Vein endothelial cell (primary cell): ENCODE results near the gene CLEC4M. TPM values are rescaled to one million over a fixed set of nuclear protein-coding genes. Genes with fewer than 3 reads are reported as not detected.

ENCODE experiments used
- total RNA-seq: library from RNA; depleted of rRNA; stranded (reverse); fragments of >200 nt; gene quantifications from 2 replicates; pipeline ENCODE4 v1.2.3, GENCODE V29; 2012

The CLEC4M gene, protein sequence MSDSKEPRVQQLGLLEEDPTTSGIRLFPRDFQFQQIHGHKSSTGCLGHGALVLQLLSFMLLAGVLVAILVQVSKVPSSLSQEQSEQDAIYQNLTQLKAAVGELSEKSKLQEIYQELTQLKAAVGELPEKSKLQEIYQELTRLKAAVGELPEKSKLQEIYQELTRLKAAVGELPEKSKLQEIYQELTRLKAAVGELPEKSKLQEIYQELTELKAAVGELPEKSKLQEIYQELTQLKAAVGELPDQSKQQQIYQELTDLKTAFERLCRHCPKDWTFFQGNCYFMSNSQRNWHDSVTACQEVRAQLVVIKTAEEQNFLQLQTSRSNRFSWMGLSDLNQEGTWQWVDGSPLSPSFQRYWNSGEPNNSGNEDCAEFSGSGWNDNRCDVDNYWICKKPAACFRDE
- not detected in 2 replicates for total RNA-seq

DNA sequence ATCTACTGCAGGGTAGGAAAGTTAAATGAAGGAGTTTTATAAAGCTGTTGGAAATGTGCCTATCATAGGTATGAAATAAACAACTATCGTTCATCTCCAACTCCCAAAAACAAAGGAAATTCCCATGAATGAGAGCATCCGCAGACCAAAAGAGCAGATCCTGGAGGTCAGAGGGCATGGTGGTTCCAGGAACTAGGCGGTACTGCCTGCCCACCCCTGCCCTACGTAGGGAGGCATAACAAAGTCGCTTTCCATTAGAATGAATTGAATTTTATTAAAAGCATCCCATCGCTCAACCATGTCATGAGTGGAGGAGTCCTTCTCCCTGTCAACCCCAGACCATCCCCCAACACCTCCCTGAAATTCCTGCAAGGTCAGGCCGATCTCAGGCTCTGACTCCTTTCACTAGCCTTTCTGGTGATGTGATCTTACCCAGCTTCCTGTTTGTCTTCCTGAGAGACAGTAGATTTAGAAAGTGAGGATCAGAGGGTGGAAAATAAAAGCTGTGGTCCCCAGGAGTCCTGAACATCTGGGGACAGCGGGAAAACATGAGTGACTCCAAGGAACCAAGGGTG, at the start of gene CLEC4M:
CLEC4M (plus strand) TSS at position 525 of the 575 bp plus-strand sequence; CDS start at position 549, 24 bp downstream.

DNA sequence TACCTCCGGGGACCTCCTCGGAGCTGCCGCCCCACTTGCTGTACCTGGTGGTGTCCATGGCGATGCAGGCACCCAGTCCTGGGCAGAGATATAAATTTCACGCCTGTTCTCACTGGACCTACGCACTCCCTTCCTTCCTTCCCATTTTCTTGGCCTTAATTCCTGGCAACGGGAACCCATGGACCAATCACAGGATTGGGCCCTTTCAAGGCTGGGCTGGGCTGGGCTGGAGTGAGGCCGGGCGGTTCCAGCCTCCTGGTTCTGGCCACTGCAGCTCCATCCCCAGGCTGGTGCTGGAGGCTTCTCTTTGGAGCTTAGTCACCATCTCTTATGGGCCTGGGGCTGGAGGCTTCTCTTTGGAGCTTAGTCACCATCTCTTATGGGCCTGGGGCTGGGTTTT, 31.0 kb upstream of the CLEC4M start, which contains the start of gene CLEC4G:
CLEC4G (minus strand) TSS at position 66 of the 400 bp plus-strand sequence; CDS start at position 58, 8 bp downstream.

DNA sequence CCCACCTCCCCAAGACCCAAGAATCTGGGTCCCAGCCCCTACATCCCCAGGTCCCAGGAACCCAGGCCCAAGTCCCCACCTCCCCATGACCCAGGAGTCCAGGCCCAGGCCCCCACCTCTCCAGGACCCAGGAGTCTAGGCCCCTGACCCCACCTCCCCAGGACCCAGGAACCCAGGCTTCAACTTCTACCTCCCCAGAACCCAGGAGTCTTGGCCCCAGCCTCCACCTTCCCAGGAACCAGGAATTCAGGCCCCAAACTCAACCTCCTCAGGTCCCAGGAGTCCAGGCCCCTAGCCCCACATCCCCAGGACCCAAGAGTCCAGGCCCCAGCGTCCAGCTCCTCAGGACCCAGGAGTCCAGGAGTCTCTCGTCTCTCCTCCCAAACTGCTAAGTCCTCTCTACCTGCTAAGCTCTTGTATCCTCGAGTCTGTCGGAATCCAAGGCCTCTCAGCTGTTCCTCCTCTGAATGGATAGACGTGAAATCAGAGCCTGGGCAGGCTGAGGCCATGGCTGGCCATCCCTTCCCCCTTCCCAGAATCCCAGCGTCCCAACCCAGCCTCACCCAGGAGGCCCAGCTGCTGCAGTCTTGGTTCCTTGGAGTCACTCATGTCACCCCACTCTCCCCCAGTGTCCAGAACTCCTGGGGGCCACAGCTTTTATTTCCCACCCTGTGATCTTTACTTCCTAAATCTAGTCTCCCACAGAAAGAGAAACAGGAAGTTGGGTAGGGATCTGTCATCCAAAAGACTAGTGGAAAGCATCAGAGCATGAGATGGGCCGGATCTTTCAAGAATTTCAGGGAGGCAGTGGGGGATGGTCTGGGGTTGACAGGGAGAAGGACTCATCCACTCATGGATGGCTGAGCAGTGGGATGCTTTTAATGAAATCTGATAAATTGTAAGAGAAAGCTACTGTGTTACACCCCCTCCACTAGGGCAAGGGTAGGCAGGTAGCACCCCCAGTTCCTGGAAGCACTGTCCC, 15.8 kb upstream of the CLEC4M start, which contains the start of gene CD209:
CD209 (minus strand) TSS at position 632 of the 982 bp plus-strand sequence; CDS start at position 609, 23 bp downstream.

Other genes starting within 250 kb of the CLEC4M start
- 26.2 and 44.4 TPM in 2 replicates for gene ZNF358, start 247.1 kb upstream of the CLEC4M start, total RNA-seq
- gene MCOLN1, start 240.6 kb upstream of the CLEC4M start, total RNA-seq = 9.1 and 9.3 TPM in 2 replicates
- gene PNPLA6, start 227.5 kb upstream of the CLEC4M start, total RNA-seq = 151 and 181 TPM in 2 replicates
- 0.33 TPM in 1 of 2 replicates, not detected in the other for gene CAMSAP3, start 167.4 kb upstream of the CLEC4M start, total RNA-seq
- gene XAB2, start 133.7 kb upstream of the CLEC4M start, total RNA-seq = 39.1 and 46.1 TPM in 2 replicates
- 6.2 and 8.8 TPM in 2 replicates for gene PET100, start 133.4 kb upstream of the CLEC4M start, total RNA-seq
- not detected in 2 replicates for gene PCP2, start 129.5 kb upstream of the CLEC4M start, total RNA-seq
- gene STXBP2, start 126.1 kb upstream of the CLEC4M start, total RNA-seq = 29.4 and 29.8 TPM in 2 replicates
- not detected in 2 replicates for gene RETN, start 94.2 kb upstream of the CLEC4M start, total RNA-seq
- gene MCEMP1, start 86.2 kb upstream of the CLEC4M start, total RNA-seq = not detected in 2 replicates
- gene TRAPPC5, start 82.4 kb upstream of the CLEC4M start, total RNA-seq = 47.4 and 68.5 TPM in 2 replicates
- not detected in 2 replicates for gene FCER2, start 61.1 kb upstream of the CLEC4M start, total RNA-seq
- not detected in 2 replicates for gene CLEC4G, start 31.1 kb upstream of the CLEC4M start, total RNA-seq
- not detected in 2 replicates for gene CD209, start 15.7 kb upstream of the CLEC4M start, total RNA-seq
- gene EVI5L, start 67.0 kb downstream of the CLEC4M start, total RNA-seq = 13.7 and 21.6 TPM in 2 replicates
- not detected in 2 replicates for gene PRR36, start 111.1 kb downstream of the CLEC4M start, total RNA-seq
- gene LRRC8E, start 125.3 kb downstream of the CLEC4M start, total RNA-seq = 1.1 and 1.3 TPM in 2 replicates
- 12.5 and 13.7 TPM in 2 replicates for gene MAP2K7, start 140.6 kb downstream of the CLEC4M start, total RNA-seq
- gene TGFBR3L, start 151.6 kb downstream of the CLEC4M start, total RNA-seq = 0.29 and 2.0 TPM in 2 replicates
- gene SNAPC2, start 157.1 kb downstream of the CLEC4M start, total RNA-seq = 21.2 and 21.8 TPM in 2 replicates
- gene CTXN1, start 162.9 kb downstream of the CLEC4M start, total RNA-seq = 10.1 and 23.5 TPM in 2 replicates
- gene TIMM44, start 180.4 kb downstream of the CLEC4M start, total RNA-seq = 44.7 and 44.8 TPM in 2 replicates
- 54.2 and 61.6 TPM in 2 replicates for gene ELAVL1, start 242.4 kb downstream of the CLEC4M start, total RNA-seq